ENCODE data around the gene CMSS1.

GRCh38 chr3:100123112-100123511, 305.4 kb downstream of the CMSS1 start:
- TF ChIP-seq CTCF (IDR thresholded peaks at IDR 0.05), result no peak
- TF ChIP-seq POLR2A (IDR thresholded peaks at IDR 0.05), result no peak

All from heart left ventricle (tissue), 13 donors.